CD14-positive monocyte (primary cell): Measurements from ENCODE around the gene TBX6. TPM values are rescaled to one million over a fixed set of nuclear protein-coding genes. Genes with fewer than 3 reads are reported as not detected.

ENCODE experiments used
- DNase-seq, 3 donors: peaks; one replicate each; pipeline ENCODE4 v3.0.0-alpha.2; 2011 to 2022
- H2AFZ ChIP-seq: 2 replicates; pipeline ENCODE4 v1.6.0; 2012; ENCODE audit warnings: mild to moderate bottlenecking, low read depth, low read length, inconsistent platforms; ENCODE audit not compliant: insufficient read depth, poor library complexity, severe bottlenecking
- H3K27ac ChIP-seq, 2 donors: 1 replicate in 1 of 2; 2 replicates in 1 of 2; pipeline ENCODE4 v1.5.1; 2012 to 2013; ENCODE audit warnings: low read length in 2 of 2, control low read depth in 1 of 2, inconsistent platforms in 1 of 2, low read depth in 1 of 2, mild to moderate bottlenecking in 1 of 2
- H3K27me3 ChIP-seq, 2 donors: one replicate each; pipeline versions ENCODE4 v1.6.0 to v1.6.1; 2011 to 2013; ENCODE audit warnings: low read length in 2 of 2; ENCODE audit not compliant: control insufficient read depth in 2 of 2, insufficient read depth in 2 of 2
- H3K36me3 ChIP-seq, 2 donors: replicated peaks in 1 of 2; 1 replicate in 1 of 2; 2 replicates in 1 of 2; pipeline versions ENCODE4 v1.5.1 to v1.6.1; 2012 to 2013; ENCODE audit warnings: low read length in 2 of 2, control low read depth in 1 of 2, inconsistent platforms in 1 of 2, mild to moderate bottlenecking in 1 of 2; ENCODE audit not compliant: insufficient read depth in 2 of 2, control insufficient read depth in 1 of 2
- H3K4me1 ChIP-seq, 2 donors: 1 replicate in 1 of 2; 2 replicates in 1 of 2; pipeline versions ENCODE4 v1.5.1 to v1.6.1; 2012 to 2013; ENCODE audit warnings: low read length in 2 of 2, control low read depth in 1 of 2, inconsistent platforms in 1 of 2, mild to moderate bottlenecking in 1 of 2, moderate library complexity in 1 of 2; ENCODE audit not compliant: insufficient read depth in 2 of 2, control insufficient read depth in 1 of 2
- H3K4me2 ChIP-seq: replicated peaks from 2 replicates; pipeline ENCODE3; 2012; ENCODE audit warnings: low read length, moderate library complexity, mild to moderate bottlenecking; ENCODE audit not compliant: poor library complexity, severe bottlenecking; ENCODE audit errors: extremely low read depth
- H3K4me3 ChIP-seq, 3 experiments: fragments of 200-600 bp in 1 of 3; sonication (generic) in 1 of 3; replicated peaks in 1 of 3; 1 replicate in 2 of 3; 2 replicates in 1 of 3; pipeline ENCODE4 v1.5.1; 2011 to 2013; ENCODE audit warnings: low read length in 3 of 3, mild to moderate bottlenecking in 3 of 3, control low read depth in 2 of 3, low read depth in 2 of 3, inconsistent platforms in 1 of 3, moderate library complexity in 1 of 3
- H3K79me2 ChIP-seq: 2 replicates; pipeline ENCODE4 v1.6.0; 2012; ENCODE audit warnings: mild to moderate bottlenecking, control low read depth, inconsistent platforms, low read length, moderate library complexity; ENCODE audit not compliant: insufficient read depth
- H3K9ac ChIP-seq: 2 replicates; pipeline ENCODE4 v1.6.0; 2017; ENCODE audit warnings: low read length, mild to moderate bottlenecking; ENCODE audit not compliant: insufficient read depth, poor library complexity, severe bottlenecking
- H3K9me3 ChIP-seq, 2 donors: replicated peaks in 1 of 2; 1 replicate in 1 of 2; 2 replicates in 1 of 2; pipeline versions ENCODE4 v1.5.1 to v1.6.1; 2012 to 2013; ENCODE audit warnings: low read length in 2 of 2, control low read depth in 1 of 2; ENCODE audit not compliant: control insufficient read depth in 1 of 2, insufficient read depth in 1 of 2
- H4K20me1 ChIP-seq: 2 replicates; pipeline ENCODE4 v1.6.0; 2012; ENCODE audit warnings: mild to moderate bottlenecking, low read length, control low read depth, moderate library complexity; ENCODE audit not compliant: insufficient read depth
- H3K27ac Mint-ChIP-seq, 7 donors: one replicate each; pipeline ENCODE4 v1.8.0; 2020; ENCODE audit warnings: mild to moderate bottlenecking in 7 of 7, mixed read lengths in 7 of 7, moderate library complexity in 6 of 7, inconsistent platforms in 2 of 7
- H3K27me3 Mint-ChIP-seq, 3 donors: one replicate each; pipeline ENCODE4 v1.8.0; 2021 to 2022; ENCODE audit warnings: low read depth in 3 of 3, mild to moderate bottlenecking in 3 of 3, mixed read lengths in 3 of 3, moderate library complexity in 3 of 3, inconsistent platforms in 1 of 3
- H3K36me3 Mint-ChIP-seq, 2 donors: one replicate each; pipeline ENCODE4 v1.8.0; 2020; ENCODE audit warnings: mixed read lengths in 2 of 2, inconsistent platforms in 1 of 2, mild to moderate bottlenecking in 1 of 2
- H3K4me1 Mint-ChIP-seq: one replicate; pipeline ENCODE4 v1.8.0; 2020; ENCODE audit warnings: mild to moderate bottlenecking, mixed read lengths
- H3K4me3 Mint-ChIP-seq, 2 donors: one replicate each; pipeline ENCODE4 v1.8.0; 2020; ENCODE audit warnings: mild to moderate bottlenecking in 2 of 2, mixed read lengths in 2 of 2, moderate library complexity in 1 of 2
- H3K9me3 Mint-ChIP-seq, 7 donors: one replicate each; pipeline ENCODE4 v1.8.0; 2020 to 2022; ENCODE audit warnings: mixed read lengths in 7 of 7, mild to moderate bottlenecking in 6 of 7, moderate library complexity in 6 of 7, inconsistent platforms in 2 of 7
- WGBS: methylation state at CpG from one replicate; pipeline ENCODE4 v1.1.5; 2013; ENCODE audit warnings: missing lambda C conversion rate; ENCODE audit not compliant: insufficient coverage; 5-methylcytosine and 5-hydroxymethylcytosine counted together
- intact Hi-C, 2 donors: fragments of 100-400 bp; cut with micrococcal nuclease; formaldehyde crosslinking; loops; one replicate each; pipeline versions ENCODE4 v1.15.0 to v1.15.1; 2023
- polyA plus RNA-seq, 3 donors: library from polyadenylated mRNA; depleted of rRNA in 1 of 3; unstranded in 2 of 3; stranded (reverse) in 1 of 3; fragments of 300-500 nt in 2 of 3; fragments of >200 nt in 1 of 3; fragmentation: Illumina TruSeq in 2 of 3; gene quantifications; 1 replicate in 2 of 3; 2 replicates in 1 of 3; pipeline ENCODE4 v1.2.3, GENCODE V29; 2012 to 2021
- TF ChIP-seq, protein P1 (sequence below): fragments of 200-600 bp; IDR thresholded peaks from one replicate; pipeline ENCODE4 v1.8.0; 2022; ENCODE audit warnings: antibody characterized with exemption, mild to moderate bottlenecking

Gene TBX6
- polyA plus RNA-seq, 3 donors, result 0.10 to 0.65 (median 0.11) TPM

DNA sequence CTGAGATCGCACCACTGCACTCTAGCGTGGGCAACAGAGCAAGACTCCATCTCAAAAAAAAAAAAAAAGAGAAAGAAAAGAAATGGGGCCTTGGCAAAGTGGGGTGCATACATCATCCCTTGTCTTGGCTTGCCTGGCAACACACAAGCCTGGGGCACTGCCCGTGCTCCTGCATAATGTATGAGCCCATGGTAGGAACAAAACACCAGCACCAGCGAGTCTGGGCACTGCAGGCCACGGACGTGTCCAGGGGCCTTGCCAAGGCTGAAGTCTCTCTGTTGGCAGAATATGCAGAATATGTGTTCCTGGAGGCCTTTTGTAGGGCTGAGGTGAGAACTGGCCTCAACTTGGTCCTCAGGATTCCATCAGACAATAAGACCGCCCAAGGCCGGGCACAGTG lies 41.9 kb downstream of the TBX6 start:
- Histone ChIP-seq H3K4me2 (no peak overlapping the region), H3K36me3 (no peaks in the 10 kb centered on the region), H3K79me2 (peaks cover 2% of the 10 kb centered on the region), H3K27ac (no peak overlapping the region), H3K9me3 (no peaks in the 10 kb centered on the region), H3K4me1 (peaks cover 11 to 18% of the 10 kb centered on the region in 2 donors), H4K20me1 (no peaks in the 10 kb centered on the region), H2AFZ (no peak overlapping the region), H3K4me3 (no peak overlapping the region), H3K27me3 (no peaks in the 10 kb centered on the region), H3K9ac (no peak overlapping the region)
- DNase-seq, result no peak
- TF ChIP-seq, protein P1, sequence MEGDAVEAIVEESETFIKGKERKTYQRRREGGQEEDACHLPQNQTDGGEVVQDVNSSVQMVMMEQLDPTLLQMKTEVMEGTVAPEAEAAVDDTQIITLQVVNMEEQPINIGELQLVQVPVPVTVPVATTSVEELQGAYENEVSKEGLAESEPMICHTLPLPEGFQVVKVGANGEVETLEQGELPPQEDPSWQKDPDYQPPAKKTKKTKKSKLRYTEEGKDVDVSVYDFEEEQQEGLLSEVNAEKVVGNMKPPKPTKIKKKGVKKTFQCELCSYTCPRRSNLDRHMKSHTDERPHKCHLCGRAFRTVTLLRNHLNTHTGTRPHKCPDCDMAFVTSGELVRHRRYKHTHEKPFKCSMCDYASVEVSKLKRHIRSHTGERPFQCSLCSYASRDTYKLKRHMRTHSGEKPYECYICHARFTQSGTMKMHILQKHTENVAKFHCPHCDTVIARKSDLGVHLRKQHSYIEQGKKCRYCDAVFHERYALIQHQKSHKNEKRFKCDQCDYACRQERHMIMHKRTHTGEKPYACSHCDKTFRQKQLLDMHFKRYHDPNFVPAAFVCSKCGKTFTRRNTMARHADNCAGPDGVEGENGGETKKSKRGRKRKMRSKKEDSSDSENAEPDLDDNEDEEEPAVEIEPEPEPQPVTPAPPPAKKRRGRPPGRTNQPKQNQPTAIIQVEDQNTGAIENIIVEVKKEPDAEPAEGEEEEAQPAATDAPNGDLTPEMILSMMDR, result no peak
- Mint-ChIP-seq H3K4me3 (no peak overlapping the region), H3K27ac (no peak overlapping the region), H3K4me1 (peaks cover 15% of the 10 kb centered on the region), H3K27me3 (peaks cover 0 to 1% (median 0%) of the 10 kb centered on the region in 3 donors), H3K36me3 (no peaks in the 10 kb centered on the region), H3K9me3 (peaks cover 0 to 3% (median 0%) of the 10 kb centered on the region in 7 donors)
- 98% methylated on average over 6 of the region's 8 CpGs for WGBS
- intact Hi-C loops, result no loop called here

DNA sequence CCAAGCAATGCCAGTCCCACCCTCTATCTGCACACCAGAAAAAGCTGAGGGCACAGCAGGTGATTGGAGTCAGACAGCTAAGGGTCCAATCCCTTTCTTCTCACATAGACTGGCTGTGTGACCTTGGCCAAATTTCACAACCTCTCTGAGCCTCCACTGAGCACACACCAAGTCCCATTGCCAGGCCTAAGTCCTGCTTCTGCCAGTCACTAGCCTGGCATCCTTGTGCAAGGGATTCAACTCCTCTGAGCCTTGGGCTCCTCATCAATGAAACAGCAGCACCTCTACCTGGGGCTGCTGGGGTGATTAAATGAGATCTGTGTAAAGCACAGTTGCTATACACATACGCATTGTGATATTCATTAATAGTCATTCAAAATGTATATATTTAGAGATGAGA lies 45.1 kb downstream of the TBX6 start:
- H3K79me2 ChIP-seq, result peaks cover 1% of the 10 kb centered on the region
- no peaks in the 10 kb centered on the region for H3K27me3 ChIP-seq
- no peak overlapping the region for H3K27ac Mint-ChIP-seq
- no peak overlapping the region for H3K4me2 ChIP-seq
- no peak overlapping the region for H3K27ac ChIP-seq
- H3K4me1 Mint-ChIP-seq, result peaks cover 2% of the 10 kb centered on the region
- no peaks in the 10 kb centered on the region for H3K9me3 ChIP-seq
- H3K27me3 Mint-ChIP-seq, result peaks cover 0 to 4% (median 1%) of the 10 kb centered on the region in 3 donors
- intact Hi-C loops, result no loop called here
- no peak overlapping the region for H3K4me3 ChIP-seq
- H2AFZ ChIP-seq, result no peak overlapping the region
- no peaks in the 10 kb centered on the region for H3K36me3 Mint-ChIP-seq
- TF ChIP-seq, protein P1, result no peak
- no peaks in the 10 kb centered on the region for H3K36me3 ChIP-seq
- no peak for DNase-seq
- no peaks in the 10 kb centered on the region for H3K4me1 ChIP-seq
- no peaks in the 10 kb centered on the region for H4K20me1 ChIP-seq
- WGBS, result no CpG with 5 or more reads among the region's 1 CpG
- no peak overlapping the region for H3K4me3 Mint-ChIP-seq
- peaks cover 0 to 3% (median 0%) of the 10 kb centered on the region in 7 donors for H3K9me3 Mint-ChIP-seq
- no peak overlapping the region for H3K9ac ChIP-seq
